GM21576 (cell line): ENCODE data around the gene MSL1.

Experiments
- ATAC-seq: cut with Tn5 transposase; IDR thresholded peaks from one replicate; pipeline ENCODE4 v1.9.1; 2021; ENCODE audit warnings: mild to moderate bottlenecking, moderate library complexity; ENCODE audit not compliant: unreplicated experiment

MSL1 gene

DNA sequence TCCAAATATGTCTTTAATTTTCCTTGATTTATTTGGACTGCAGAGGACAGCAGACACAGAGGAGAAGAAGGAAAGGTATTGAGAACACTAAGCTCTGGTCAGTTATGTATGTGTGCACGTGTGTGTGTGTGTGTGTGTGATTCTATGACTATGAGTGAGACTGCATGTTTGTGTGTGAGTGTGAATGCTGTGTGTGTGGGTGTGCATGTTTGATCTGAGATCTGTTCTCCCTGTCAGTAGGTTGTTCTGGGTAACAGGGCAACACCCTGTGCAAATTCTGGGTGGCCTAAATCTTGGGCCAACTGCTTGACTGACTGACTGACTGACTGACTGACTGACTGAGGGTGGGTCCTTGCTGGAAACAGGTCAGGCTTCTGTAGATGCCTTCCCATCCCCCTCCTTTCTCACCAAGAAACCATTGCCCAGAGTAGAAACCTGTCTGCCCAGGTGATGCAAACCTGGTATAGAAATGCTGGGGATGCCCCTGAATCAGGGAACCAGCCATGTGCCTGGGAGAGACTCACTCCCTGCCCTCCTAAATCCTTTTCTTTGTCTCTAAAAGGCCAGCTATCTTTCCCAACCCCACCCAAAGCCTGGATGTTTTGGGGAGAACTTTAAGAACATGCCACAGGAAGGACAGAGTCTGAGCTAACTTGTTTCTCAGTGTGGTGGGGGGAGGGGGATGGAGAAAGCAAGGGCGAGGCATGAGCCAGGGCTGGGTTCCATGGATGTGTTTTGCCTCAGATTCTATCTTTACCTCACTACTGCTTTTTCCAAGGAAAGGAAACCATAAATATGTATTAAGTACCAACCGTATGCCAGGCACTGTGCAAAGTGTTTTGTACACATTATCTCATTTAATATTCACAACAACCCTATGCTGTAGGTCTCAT, 16.9 kb upstream of the MSL1 start:
- no peak for ATAC-seq

DNA sequence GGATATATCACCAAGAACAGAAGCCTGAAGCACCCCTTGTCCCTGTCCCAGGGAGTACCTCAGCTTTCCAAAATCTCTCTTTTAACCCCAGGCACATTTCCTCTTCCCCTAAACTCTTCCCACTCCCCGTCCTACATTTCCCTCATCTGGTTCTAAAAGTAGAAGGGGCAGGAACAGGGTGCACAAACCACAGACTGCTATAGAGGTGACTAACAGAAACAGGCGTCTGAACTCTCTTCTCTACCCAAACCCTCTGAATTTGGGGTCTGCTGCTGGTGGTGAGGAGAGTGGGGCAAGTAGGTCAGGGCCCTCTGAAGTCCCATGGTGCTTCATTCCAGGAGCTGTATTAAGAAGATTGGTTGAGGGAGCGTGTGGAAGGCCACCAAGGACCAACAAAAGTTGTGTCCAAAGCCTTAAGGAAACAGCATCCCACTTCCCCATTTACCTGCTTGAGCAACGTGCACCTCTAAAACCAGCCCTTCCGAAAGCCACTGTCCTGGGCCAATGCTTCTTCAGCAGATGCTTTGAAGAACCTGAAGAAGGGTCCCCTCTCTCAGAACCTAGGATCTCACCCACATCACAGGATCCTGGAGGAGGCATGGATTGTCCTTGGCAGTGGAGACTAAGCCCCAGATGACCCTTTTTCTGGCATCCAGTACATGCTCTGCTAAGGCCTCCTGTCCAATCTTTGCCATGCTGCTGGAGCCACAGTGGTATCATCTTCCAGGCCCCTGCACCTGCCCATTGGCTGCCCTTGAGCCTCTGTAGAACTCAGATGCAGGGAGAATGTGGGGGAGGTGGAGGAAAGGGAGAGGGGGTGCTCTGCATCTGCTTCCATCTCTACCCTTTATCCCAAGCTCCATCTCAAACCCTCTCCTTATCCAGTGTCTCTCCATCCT, 15.7 kb upstream of the MSL1 start:
- ATAC-seq, result no peak

DNA sequence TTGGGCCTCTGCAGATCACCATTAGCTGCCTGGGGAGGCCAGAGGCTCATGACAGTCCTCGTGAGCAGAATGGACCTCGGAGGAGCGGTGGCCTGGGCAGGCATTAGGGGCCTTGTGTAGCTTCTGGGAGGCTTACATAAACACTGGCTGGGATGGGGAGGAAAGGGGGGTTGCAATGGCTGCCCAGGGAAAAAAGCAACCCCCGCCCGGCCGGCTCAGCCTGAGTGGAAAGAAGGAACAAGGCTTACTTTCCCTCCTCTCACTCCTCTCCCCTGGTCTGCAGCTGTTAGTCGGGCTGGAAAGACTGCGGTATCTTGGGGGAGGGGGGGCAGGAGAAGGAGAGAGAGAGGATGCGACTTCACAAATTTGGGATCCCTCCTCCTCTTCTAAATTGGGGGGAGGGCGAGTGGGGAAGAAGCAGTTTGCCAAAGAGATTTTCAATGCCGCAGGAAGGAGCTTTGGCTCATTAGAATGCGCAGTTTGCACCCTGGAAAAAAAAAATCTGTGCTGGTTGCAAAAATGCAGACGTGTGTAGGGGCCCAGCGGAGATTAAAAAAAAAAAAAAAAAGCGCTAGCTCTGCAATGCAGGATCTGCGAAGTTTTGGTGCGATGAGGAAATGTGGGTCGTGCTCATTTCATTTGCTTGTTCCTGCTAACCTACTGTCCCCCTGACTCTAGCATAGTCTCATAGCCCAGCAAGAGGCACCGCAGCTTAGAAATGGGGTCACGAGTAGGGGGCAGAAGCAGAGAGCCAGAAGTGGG, 14.8 kb upstream of the MSL1 start:
- ATAC-seq, result no peak

DNA sequence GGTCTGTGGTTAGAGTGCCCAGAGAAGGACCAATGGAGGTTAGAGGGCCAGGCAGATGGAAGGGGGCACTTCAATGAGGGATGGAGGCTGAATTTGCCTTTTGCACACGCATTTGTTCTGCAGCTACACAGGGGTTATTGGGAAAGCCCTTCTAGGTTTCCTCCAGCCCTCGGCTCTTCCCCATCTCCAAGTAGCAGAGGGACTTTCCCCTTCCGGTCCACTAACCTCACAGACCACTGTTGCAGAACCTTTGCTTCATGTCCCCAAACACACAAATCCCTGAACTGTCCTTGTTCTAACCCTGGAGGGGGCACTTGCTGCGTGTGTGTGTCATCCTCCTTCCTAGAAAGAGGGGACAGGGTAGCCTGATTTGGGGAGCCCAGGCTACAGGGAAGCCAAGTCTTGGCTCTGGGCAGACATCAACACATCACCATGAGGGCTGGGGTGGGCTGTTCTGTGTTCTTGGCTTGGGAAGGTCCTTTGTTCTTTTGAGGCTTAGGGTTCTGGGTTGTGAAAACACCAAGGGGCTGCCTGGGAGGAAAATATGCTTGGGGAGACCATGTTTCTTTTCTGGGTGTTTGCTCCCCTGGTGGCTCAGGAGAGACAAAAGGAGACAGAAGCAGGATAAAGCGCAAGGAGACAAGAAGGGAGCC, 14.1 kb upstream of the MSL1 start:
- ATAC-seq, result no peak

DNA sequence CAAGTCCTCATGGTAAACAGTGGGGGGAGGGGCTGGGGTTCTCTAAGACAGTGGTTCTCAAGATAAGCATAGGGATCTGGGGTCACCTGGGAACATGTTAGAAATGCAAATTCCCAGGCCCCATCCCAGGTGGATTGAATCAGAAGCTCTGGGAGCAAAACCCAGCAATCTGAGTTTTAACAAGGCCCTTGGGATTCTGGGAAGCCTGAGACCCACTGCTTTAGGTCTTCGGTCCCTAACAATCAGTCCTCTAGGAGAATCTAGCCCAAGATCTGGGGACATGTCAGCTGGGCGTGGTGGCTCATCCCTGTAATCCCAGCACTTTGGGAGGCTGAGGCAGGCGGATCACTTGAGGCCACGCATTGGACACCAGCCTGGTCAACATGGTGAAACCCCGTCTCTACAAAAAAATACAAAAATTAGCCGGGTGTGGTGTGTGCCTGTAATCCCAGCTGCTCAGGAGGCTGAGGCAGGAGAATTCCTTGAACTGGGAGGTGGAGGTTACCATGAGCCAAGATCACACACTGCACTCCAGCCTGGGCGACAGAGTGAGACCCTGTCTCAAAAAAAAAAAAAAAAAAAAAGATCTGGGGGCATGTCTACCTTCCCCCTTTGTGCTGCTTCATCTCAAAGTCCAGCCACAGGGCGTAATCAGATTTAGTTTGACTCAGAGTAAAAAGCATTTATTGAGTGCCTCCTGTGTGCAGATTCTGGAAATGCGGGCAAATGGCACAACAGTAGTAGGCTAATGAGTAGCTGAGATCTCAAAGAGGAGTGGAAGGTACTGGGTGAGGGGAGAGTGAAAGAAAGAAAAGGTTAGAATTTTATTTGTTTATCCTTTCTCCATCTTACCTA, 12.6 kb upstream of the MSL1 start:
- no peak for ATAC-seq

DNA sequence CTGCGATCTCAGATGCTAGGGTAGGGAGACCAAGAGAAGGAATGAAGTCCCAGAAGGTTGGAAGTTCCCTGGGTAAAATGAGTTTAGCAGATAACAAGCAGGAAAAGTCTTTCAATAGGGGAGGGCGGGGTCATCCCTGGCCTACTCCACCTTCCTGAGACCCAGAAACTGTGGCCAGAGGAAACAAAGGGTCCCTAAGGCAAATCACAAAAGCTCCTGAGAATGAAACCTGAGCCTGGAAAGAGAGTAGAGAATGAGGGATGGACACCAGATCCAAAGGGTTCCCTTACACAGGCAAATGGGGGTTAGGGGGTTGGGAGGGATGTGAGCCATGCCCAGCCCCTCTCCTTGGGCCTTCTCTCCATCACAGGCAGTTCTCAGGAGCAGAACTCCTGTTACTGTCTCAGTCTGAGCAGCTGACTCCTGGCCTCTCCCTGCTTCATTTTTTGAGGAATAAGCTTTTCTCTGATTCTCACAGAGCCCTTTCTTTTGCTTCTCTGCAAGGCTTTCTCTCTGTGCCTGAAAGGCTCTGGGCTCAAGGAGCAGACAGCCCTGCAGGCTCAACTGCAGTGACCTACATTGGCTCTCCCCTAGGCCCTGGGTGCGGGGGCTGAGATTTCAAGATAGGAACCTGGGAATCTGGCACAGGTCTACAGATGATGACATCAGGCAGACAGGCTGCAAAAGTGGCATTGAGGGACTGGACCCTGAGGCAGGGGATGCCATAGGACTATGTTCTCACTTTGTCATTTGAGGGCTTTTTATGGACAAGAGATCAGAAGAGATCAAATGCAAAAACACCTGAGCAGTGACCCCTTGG, 11.5 kb upstream of the MSL1 start:
- ATAC-seq, result no peak

DNA sequence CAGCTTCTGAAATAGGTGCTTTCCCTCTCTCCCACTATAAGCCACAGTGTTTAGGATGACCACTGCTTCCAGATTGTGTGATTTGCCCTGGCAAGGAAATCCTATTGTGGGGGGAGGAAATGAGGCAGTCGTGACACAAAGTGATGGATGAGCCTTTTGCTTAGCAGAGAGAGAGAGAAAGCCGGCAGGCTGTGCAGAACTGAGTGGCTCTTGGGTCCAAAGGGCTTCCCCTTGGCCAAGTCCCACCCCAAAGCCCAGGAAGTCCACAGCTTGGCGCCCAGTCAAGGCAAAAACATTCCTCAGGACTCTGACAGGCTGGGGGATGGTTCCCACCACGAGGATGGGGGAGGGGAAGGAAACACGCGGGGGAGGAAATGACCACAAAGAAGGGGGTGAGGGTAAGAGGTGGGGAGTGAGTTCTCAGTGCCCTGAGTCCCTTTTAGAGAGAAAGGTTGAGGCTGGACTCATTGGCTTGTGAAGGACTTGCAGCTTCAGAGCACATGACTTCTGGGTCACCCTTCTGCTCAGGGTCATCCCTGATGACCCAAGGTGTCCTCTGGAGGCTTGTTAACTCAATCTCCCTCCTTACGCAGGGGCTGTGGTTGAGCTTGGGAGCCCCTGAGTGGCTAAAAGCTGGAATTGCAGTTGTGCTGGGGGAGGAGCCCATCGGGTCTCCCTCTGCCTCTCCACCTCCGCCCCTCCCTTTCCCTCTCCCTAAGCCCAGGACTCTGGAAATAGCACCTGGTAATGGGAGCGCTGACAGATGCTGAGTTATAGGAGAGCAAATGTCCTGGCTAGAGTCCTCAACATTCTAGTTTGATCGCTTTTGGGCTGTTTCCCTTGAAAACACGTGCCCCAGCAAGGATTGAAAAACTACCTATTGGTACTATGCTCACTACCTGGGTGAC, 10.3 kb upstream of the MSL1 start:
- ATAC-seq, result no peak

DNA sequence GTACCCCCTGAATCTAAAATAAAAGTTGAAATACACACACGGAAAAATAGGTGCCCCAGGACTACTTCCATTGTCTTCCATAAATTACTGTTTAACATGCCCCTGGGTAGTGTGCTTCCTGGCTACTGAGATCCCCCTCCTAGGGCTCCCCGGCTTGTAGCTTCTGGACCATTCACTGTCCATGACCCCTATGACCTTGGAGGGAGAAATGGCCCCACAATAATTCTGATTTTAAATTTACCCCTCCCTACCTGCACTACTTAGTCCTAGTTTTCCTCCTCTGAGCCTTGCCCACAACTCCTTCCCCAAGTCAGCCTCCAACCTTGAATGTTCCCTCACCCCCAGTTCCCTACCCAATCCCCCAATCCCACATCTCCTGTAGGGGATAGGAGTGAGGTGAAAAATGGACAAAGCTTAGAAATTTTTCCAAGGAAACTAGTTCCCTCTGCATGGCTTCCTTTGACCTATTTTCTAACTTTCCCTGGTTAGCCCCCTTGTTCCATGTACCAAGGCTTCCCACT, 9.5 kb upstream of the MSL1 start:
- ATAC-seq, result no peak

DNA sequence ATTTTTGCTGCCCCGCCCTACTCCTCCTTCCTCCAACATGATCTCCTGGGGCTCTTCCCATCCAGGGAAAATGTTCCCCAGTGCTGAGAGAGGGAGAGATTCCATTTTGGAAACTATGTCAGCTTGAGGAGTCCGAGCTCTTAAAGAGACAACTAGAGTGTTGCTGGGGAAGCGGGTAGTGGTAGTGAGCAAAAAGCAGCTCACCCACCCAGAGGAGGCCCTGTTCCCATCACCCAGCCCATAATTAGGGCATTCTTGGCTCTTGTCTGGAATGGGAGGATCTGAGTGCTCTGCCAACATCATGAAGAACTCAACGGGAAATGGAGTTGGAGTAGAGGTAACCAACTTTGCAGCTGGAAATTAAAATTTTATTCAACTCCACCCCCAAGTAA, 9.1 kb upstream of the MSL1 start:
- no peak for ATAC-seq

DNA sequence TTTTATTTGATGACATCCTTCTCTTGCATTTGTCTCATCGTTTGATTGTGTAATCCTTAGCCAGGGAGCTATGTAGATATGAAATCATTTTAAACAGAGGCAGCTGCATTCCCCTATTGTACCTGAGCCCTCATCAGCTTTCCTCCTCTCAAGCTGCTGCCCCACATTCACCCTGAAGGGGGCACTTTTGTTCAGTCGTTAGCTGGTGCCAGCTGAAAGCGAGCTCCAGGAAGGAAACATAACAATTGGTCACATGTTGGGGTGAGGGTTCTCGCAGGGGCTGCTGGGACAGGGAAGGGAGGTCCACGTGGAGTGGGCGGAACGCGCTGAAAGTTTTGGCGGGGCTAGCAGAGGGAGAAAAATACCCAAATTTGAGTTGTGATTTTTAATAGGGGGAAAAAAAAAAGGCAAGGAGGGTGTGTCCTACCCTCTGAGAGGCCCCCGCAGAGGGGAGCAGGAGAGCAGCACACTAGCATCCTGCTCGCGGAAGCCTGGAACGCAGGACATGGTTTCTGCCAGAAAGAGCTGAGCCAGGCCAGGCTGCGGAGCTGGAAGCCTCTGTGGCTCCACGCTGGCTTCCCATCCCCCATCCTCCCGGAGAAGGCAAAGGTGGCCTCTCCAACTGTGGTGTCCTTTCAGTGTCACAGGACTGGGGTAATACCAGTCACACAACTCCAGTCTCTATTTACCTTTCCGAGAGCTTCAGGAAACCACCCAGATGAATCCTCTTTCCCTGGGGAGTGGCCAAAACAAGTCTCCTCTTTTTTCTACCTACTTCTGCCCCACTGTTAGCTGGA, 8.5 kb upstream of the MSL1 start:
- peak; percentile 76 for ATAC-seq

DNA sequence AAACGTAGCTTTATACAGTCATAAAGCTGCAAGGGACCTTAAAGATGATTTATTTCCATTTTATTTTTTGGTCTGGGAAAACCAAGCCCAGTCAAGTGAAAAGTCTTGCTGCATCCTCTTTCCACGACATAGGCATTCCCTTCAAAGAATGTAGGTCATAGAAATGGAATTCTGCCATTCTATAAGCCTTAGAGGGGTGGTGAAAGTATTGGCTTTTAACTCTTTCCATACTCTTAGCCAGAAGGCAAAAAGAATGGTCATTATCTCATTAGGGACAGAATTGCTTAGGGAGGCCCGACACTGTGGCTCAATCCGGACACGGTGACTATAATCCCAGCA, 7.9 kb upstream of the MSL1 start:
- no peak for ATAC-seq

DNA sequence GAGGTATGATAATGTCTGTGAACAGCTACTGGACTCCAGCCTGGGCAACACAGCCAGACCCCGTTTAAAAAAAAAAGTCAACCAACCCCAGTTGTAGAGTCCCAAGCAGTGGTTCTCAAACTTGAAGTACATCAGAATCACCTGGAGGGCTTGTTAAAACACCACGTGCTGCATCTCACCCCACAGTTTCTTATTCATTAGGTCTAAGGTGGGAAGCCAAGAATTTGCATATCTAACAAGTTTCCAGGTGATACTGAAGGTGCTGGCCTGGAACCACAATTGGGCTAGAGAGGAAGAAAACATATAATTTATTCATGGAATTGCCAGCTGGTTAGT, 6.7 kb upstream of the MSL1 start:
- no peak for ATAC-seq

DNA sequence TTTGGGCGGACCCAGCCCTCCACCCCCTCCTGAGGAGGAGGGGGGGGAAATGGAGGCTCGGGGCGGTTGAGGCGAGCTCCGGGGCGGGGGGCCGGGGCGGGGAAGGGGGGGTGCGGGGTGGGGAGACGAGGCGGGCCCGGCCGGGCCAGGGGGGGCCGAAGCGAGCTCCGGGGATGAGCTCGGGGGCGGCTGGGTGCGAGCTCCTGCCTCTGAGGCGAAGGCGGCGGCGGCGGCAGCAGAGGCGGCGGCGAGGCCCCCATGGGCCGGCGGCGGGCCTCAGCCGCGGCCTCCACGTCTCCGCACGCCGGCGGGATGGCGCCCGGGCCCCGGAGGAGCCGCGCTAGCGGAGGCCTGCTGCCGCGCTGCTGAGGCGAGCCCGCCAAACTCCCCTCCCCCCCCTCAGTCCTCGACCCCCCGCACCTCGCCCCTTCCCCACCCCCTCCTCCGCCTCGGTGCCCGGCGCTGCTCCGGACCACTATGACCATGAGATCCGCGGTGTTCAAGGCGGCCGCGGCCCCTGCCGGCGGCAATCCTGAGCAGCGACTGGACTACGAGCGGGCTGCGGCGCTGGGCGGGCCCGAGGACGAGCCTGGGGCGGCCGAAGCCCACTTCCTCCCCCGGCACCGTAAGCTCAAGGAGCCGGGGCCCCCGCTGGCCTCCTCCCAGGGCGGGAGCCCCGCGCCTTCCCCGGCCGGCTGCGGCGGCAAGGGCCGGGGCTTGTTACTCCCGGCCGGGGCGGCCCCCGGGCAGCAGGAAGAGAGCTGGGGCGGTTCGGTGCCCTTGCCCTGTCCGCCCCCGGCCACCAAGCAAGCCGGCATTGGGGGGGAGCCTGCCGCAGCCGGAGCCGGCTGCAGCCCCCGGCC, 596 bp downstream of the MSL1 start:
- peak; percentile 26 for ATAC-seq

DNA sequence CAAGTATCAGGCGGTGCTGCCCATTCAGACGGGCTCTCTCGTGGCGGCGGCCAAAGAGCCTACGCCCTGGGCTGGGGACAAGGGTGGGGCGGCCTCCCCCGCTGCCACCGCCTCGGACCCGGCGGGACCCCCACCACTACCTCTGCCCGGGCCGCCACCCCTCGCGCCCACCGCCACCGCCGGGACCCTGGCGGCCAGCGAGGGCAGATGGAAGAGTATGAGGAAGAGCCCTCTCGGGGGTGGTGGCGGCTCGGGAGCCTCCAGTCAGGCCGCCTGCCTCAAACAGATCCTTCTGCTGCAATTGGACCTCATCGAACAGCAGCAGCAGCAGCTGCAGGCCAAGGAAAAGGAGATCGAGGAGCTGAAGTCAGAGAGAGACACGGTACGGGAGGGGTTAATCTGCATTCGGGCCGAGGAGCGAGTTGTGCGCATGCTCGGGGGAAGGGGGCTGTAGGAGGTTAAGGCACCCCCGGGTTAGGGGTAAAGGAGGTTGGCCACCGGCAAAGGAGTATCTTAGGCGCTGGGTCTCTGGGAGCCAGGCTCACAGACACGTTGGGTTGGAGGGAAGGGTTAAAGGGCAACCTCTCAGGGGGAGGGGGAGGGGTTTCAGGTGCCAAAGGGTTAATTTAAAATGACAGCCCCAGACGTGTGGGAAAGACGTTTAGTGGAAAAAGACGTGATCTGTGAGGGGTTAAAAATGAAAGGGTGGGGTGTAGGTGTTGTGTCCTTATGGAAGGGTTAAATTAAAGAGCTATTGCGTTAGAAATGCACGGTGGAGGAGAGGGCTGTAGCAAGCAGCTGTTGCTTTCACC, 1.4 kb downstream of the MSL1 start:
- peak; percentile 34 for ATAC-seq

DNA sequence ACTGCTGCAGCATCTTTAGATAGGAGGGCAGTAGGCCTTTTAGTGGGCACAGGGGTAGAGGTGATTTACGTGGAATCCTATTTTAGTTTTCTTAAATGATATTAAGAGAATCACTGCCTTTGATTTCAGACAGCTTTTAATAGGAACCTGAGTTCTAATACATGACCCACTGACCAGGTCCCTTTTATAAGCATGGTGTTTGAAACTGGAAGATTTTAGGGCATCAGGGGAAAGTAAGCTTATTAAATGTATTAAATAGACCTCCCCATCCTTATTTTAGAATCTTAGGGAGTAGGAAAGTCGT, 2.0 kb downstream of the MSL1 start:
- ATAC-seq, result no peak
